OCI-LY3 (cell line): ENCODE data around the gene TNP2.

ENCODE experiments used
- EZH2phosphoT487 ChIP-seq: fragments of 200-600 bp; shearing (Covaris generic); IDR thresholded peaks from 2 replicates; pipeline ENCODE4 v1.6.1; 2018; ENCODE audit warnings: antibody characterized with exemption, mixed run types, low read depth
- TF ChIP-seq, protein P1 (sequence below): fragments of 200-600, 300-600 bp; sonication (generic); IDR thresholded peaks from 2 replicates; pipeline ENCODE4 v1.5.1; 2014; ENCODE audit warnings: antibody characterized with exemption, low read length, low read depth

GRCh38 chr16:11240636-11241473 is 28.3 kb downstream of the TNP2 start:
- TF ChIP-seq, protein P1, sequence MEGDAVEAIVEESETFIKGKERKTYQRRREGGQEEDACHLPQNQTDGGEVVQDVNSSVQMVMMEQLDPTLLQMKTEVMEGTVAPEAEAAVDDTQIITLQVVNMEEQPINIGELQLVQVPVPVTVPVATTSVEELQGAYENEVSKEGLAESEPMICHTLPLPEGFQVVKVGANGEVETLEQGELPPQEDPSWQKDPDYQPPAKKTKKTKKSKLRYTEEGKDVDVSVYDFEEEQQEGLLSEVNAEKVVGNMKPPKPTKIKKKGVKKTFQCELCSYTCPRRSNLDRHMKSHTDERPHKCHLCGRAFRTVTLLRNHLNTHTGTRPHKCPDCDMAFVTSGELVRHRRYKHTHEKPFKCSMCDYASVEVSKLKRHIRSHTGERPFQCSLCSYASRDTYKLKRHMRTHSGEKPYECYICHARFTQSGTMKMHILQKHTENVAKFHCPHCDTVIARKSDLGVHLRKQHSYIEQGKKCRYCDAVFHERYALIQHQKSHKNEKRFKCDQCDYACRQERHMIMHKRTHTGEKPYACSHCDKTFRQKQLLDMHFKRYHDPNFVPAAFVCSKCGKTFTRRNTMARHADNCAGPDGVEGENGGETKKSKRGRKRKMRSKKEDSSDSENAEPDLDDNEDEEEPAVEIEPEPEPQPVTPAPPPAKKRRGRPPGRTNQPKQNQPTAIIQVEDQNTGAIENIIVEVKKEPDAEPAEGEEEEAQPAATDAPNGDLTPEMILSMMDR = no peak
- no peak for TF ChIP-seq EZH2phosphoT487
